ENCODE results near the gene MUTYH. TPM values are rescaled to one million over a fixed set of nuclear protein-coding genes. Genes with fewer than 3 reads are reported as not detected.

The MUTYH gene
- total and polyA plus RNA-seq, 2 of the 8 experiments (the other 6 are each of a cell fraction or from before 2014, with no cell fraction given): 51.9 to 65.7 TPM

DNA sequence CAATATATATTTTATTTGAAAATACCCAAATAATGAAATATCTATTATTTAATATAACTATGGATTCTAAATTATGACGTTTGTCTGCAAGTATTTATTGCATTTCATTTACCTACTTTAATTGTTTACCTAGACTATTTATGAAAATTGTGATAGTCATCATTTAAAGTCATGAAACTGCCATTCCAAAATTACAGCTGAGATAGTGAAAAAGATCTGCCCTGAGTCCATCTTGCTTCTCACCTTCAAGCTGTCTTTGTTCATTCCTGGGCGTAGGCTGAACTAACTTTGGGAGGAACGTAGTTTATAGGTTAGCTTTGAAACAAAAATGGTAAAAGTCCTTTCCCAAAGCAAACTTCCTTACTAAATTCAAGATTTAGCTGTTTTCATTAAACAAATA lies 26.0 kb downstream of the MUTYH start:
- ChIA-PET POLR2A (ENCODE audit: partially characterized antibody) (interaction anchor here (0.7 to 6.5 kb wide), 5 partner anchors 9 to 538 kb away, joined by 3 to 38 read pairs (median 9); partner anchors contain the start of genes HPDL, MUTYH and TOE1), CTCF (ENCODE audit: partially characterized antibody) (interaction anchor here (1.1 to 2.2 kb wide), 4 partner anchors 11 to 178 kb away, joined by 3 to 6 read pairs (median 4); no protein-coding TSS in a partner anchor)
- no peak overlapping the region for H4K8ac ChIP-seq (ENCODE audit: extremely low read depth, insufficient read depth, low read length)
- no peak overlapping the region for H2AFZ ChIP-seq (ENCODE audit: low read length)
- H2BK15ac ChIP-seq (ENCODE audit: low read length): no peak overlapping the region
- no peak overlapping the region for H3K23ac ChIP-seq (ENCODE audit: insufficient read length)
- no peak overlapping the region for H2BK5ac ChIP-seq (ENCODE audit: low read depth, low read length)
- no peaks in the 10 kb centered on the region; the same call in 1 of the 2 replicates for H3K23me2 ChIP-seq (ENCODE audit: low read depth, low read length)
- H3K27me3 ChIP-seq (replicated peaks in 1 of 4; ENCODE audit: control insufficient read depth in 3 of 4, extremely low read depth in 1 of 4, insufficient read depth in 3 of 4, low read length in 3 of 4): no peaks in the 10 kb centered on the region
- no peak overlapping the region for H2BK120ac ChIP-seq (replicated peaks; ENCODE audit: low read depth, low read length)
- FAIRE-seq: no peak
- no peak overlapping the region for H2BK12ac ChIP-seq (ENCODE audit: low read depth, low read length)
- no peaks in the 10 kb centered on the region; a peak in 1 of 8 replicates for H3K36me3 ChIP-seq (ENCODE audit: control insufficient read depth in 2 of 4, insufficient read depth in 4 of 4, low read length in 3 of 4)
- H3K14ac ChIP-seq (ENCODE audit: insufficient read length): no peak overlapping the region
- 89% methylated on average over 3 of the region's 3 CpGs; no CpG with 5 or more reads in 1 of the 2 experiments for WGBS, 2 experiments (ENCODE audit: extremely low coverage in 1 of 2, insufficient coverage in 1 of 2, insufficient read length in 1 of 2, insufficient replicate concordance in 2 of 2, low coverage in 1 of 2, low lambda C conversion rate in 2 of 2, missing lambda C conversion rate in 1 of 2)
- H3K27ac ChIP-seq (ENCODE audit: low read depth, low read length): no peak overlapping the region
- no peak overlapping the region for H3K4me2 ChIP-seq (ENCODE audit: insufficient read depth in 1 of 2, low read depth in 2 of 2, low read length in 2 of 2)
- H3K56ac ChIP-seq (replicated peaks; ENCODE audit: insufficient read length, low read depth, low read length): no peak overlapping the region
- no peak overlapping the region for H3K4ac ChIP-seq (replicated peaks; ENCODE audit: insufficient read length, low read depth, low read length)
- H4K20me1 ChIP-seq (replicated peaks in 1 of 2; ENCODE audit: control insufficient read depth in 1 of 2, insufficient read depth in 2 of 2, low read length in 2 of 2): no peaks in the 10 kb centered on the region
- H4K91ac ChIP-seq (replicated peaks; ENCODE audit: insufficient read length, low read length): no peak overlapping the region
- H3K4me1 ChIP-seq (replicated peaks in 1 of 4; ENCODE audit: control insufficient read depth in 3 of 4, insufficient read depth in 4 of 4, low read length in 3 of 4): no peaks in the 10 kb centered on the region; a peak in 1 of 7 replicates
- H3K4me3 ChIP-seq (ENCODE audit: extremely low read depth in 1 of 4, insufficient read depth in 2 of 4, low read depth in 3 of 4, low read length in 4 of 4): no peak overlapping the region
- no peak for DNase-seq (ENCODE audit: low read depth in 1 of 2, low spot score in 2 of 2)
- no peaks in the 10 kb centered on the region for H3K79me1 ChIP-seq (ENCODE audit: low read depth, low read length)
- H2BK20ac ChIP-seq (ENCODE audit: low read length): no peak overlapping the region
- H3K9ac ChIP-seq (replicated peaks in 1 of 4; ENCODE audit: extremely low read depth in 1 of 4, low read depth in 3 of 4, low read length in 3 of 4): no peak overlapping the region
- TF ChIP-seq POLR2A (IDR thresholded peaks at IDR 0.05; ENCODE audit: control extremely low read depth in 1 of 2, low read depth in 2 of 2, low read length in 2 of 2) (no peak), BCL11A (IDR thresholded peaks at IDR 0.05; ENCODE audit: low read depth in 2 of 2, low read length in 2 of 2) (no peak), NANOG (IDR thresholded peaks at IDR 0.05; ENCODE audit: insufficient read depth, low read depth, low read length, poor library complexity, severe bottlenecking) (no peak), KDM5A (IDR thresholded peaks at IDR 0.05; ENCODE audit: low read length) (no peak), SUZ12 (IDR thresholded peaks at IDR 0.05; ENCODE audit: low read length) (no peak), BACH1 (IDR thresholded peaks at IDR 0.05; ENCODE audit: low read length) (no peak), CTCF (IDR thresholded peaks at IDR 0.05; ENCODE audit: control extremely low read depth in 1 of 3, insufficient read depth in 1 of 3, low read depth in 1 of 3, low read length in 3 of 3) (no peak), SP2 (IDR thresholded peaks at IDR 0.05; ENCODE audit: low read length) (no peak)
- H2AK5ac ChIP-seq (ENCODE audit: low read depth, low read length): no peak overlapping the region
- H3K18ac ChIP-seq (ENCODE audit: extremely low read depth, low read length): no peak overlapping the region
- H3K9me3 ChIP-seq (ENCODE audit: insufficient read depth in 2 of 2, low read depth in 1 of 2, low read length in 1 of 2): peaks cover 0 to 5% of the 10 kb centered on the region in 2 experiments; a peak in 2 of 4 replicates
- H3K79me2 ChIP-seq (ENCODE audit: control insufficient read depth in 1 of 2, insufficient read depth in 2 of 2, low read length in 2 of 2): no peaks in the 10 kb centered on the region
- no peak overlapping the region for H4K5ac ChIP-seq (ENCODE audit: insufficient read length, low read depth, low read length)
